ENCODE results near the gene FFAR3. TPM values are rescaled to one million over a fixed set of nuclear protein-coding genes. Genes with fewer than 3 reads are reported as not detected.
A peak's percentile ranks its signal among the peaks of the same experiment; 100 is the strongest.

FFAR3 gene
- polyA plus RNA-seq (ENCODE audit: insufficient read length) = 0.08 TPM

- peak; percentile 35 for DNase-seq (ENCODE audit: low read depth)
Measured at GRCh38 chr19:35357867-35358573, at the start of gene FFAR3. Gene FFAR3, plus strand, starts transcription at chr19:35358460. Its CDS starts 431 bp downstream, at chr19:35358891.

GRCh38 chr19:35308910-35309309 is 49.4 kb upstream of the FFAR3 start:
- no peak for DNase-seq (ENCODE audit: low read depth)

- DNase-seq (ENCODE audit: low read depth) = no peak
Measured at GRCh38 chr19:35309481-35310279, 48.6 kb upstream of the FFAR3 start.

- no peak for DNase-seq (ENCODE audit: low read depth)
Measured at GRCh38 chr19:35310331-35310730, 47.9 kb upstream of the FFAR3 start.

- no peak for DNase-seq (ENCODE audit: low read depth)
Measured at GRCh38 chr19:35310811-35311465, 47.3 kb upstream of the FFAR3 start.

GRCh38 chr19:35311901-35312665 is 46.2 kb upstream of the FFAR3 start:
- no peak for DNase-seq (ENCODE audit: low read depth)

GRCh38 chr19:35313587-35313986 is 44.7 kb upstream of the FFAR3 start:
- no peak for DNase-seq (ENCODE audit: low read depth)

GRCh38 chr19:35314031-35314430 is 44.2 kb upstream of the FFAR3 start:
- DNase-seq (ENCODE audit: low read depth) = no peak

- no peak for DNase-seq (ENCODE audit: low read depth)
Measured at GRCh38 chr19:35314858-35315470, 43.3 kb upstream of the FFAR3 start.

- no peak for DNase-seq (ENCODE audit: low read depth)
Measured at GRCh38 chr19:35315883-35316282, 42.4 kb upstream of the FFAR3 start.

- DNase-seq (ENCODE audit: low read depth) = no peak
Measured at GRCh38 chr19:35316560-35316959, 41.7 kb upstream of the FFAR3 start.

- DNase-seq (ENCODE audit: low read depth) = no peak
Measured at GRCh38 chr19:35317464-35318043, 40.7 kb upstream of the FFAR3 start.

- DNase-seq (ENCODE audit: low read depth) = no peak
Measured at GRCh38 chr19:35318679-35319448, 39.4 kb upstream of the FFAR3 start.

GRCh38 chr19:35320065-35320713 is 38.1 kb upstream of the FFAR3 start:
- DNase-seq (ENCODE audit: low read depth) = no peak

- DNase-seq (ENCODE audit: low read depth) = no peak
Measured at GRCh38 chr19:35321291-35321690, 37.0 kb upstream of the FFAR3 start.

- no peak for DNase-seq (ENCODE audit: low read depth)
Measured at GRCh38 chr19:35322014-35322413, 36.2 kb upstream of the FFAR3 start.

- no peak for DNase-seq (ENCODE audit: low read depth)
Measured at GRCh38 chr19:35327642-35328041, 30.6 kb upstream of the FFAR3 start.

GRCh38 chr19:35328851-35329285 is 29.4 kb upstream of the FFAR3 start, which contains the start of gene CD22:
Gene CD22, plus strand, starts transcription at chr19:35329187. Its CDS starts 2,854 bp downstream, at chr19:35332041.
- no peak for DNase-seq (ENCODE audit: low read depth)

GRCh38 chr19:35329323-35329722 is 28.9 kb upstream of the FFAR3 start:
- no peak for DNase-seq (ENCODE audit: low read depth)
